ENCODE measurements around the gene DPYSL4. TPM values are rescaled to one million over a fixed set of nuclear protein-coding genes. Genes with fewer than 3 reads are reported as not detected.

DPYSL4 gene
- total RNA-seq, 4 donors from 2014 or later: 1.1 to 1.3 TPM; not detected in 2

DNA sequence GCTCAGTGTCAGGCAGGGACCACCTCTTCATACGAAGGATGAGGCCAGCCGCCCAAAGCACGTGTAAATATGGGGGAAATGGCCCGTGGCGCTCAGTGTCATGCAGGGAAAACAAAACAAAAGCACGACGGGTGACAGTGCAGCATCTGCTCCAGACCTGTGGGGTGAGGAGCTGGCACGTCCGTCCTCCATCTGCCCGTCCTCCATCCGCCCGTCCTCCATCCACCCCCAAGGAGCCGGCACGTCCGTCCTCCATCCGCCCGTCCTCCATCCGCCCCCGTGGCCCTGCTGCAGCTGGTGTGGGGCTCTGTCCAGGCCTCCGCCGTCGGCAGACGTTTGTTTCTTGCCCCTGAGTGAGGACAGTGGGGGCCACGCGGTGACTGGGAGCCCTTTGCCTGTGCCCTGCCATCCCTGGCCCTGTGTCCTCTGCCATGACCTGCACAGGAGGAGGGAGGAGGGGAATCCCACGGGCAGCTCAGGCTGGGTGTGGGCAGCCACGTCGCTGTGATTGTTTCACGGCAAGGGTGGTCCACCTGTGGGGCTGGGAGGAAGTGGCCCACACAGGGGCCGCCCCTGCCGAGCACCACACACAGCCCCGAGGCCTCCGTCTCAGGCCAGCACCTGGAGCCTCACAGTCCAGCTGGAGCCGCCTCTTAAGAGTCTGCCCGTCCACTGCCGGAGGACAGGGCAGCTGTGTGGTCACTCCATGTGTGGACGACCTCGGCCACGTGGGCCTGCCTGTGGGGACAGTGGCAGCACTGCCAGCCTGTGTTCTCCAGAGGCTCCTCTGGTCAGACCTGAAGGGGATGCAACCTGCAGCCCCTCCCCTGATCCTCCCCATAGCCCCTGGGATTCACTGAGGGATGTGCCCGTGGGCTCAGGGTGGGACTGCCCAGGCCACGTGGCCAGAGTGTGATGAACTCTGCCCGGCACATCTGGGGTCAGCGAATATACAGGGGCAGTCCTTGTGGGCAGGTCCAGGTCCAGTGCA, 38.2 kb upstream of the DPYSL4 start:
- intact Hi-C loops (cut with DNase I; ENCODE audit: low total_unique reads): no loop called here
- no peak for TF ChIP-seq POLR2A (IDR thresholded peaks at IDR 0.05)
- TF ChIP-seq, protein P1, sequence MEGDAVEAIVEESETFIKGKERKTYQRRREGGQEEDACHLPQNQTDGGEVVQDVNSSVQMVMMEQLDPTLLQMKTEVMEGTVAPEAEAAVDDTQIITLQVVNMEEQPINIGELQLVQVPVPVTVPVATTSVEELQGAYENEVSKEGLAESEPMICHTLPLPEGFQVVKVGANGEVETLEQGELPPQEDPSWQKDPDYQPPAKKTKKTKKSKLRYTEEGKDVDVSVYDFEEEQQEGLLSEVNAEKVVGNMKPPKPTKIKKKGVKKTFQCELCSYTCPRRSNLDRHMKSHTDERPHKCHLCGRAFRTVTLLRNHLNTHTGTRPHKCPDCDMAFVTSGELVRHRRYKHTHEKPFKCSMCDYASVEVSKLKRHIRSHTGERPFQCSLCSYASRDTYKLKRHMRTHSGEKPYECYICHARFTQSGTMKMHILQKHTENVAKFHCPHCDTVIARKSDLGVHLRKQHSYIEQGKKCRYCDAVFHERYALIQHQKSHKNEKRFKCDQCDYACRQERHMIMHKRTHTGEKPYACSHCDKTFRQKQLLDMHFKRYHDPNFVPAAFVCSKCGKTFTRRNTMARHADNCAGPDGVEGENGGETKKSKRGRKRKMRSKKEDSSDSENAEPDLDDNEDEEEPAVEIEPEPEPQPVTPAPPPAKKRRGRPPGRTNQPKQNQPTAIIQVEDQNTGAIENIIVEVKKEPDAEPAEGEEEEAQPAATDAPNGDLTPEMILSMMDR (IDR thresholded peaks at IDR 0.05): no peak
- no peak for DNase-seq (ENCODE audit: low spot score in 2 of 2)
- no peak overlapping the region for H3K4me3 ChIP-seq (ENCODE audit: low read depth, poor library complexity, severe bottlenecking)
- WGBS, 2 donors: 82 to 86% methylated on average over 28 to 37 of the region's 43 CpGs

DNA sequence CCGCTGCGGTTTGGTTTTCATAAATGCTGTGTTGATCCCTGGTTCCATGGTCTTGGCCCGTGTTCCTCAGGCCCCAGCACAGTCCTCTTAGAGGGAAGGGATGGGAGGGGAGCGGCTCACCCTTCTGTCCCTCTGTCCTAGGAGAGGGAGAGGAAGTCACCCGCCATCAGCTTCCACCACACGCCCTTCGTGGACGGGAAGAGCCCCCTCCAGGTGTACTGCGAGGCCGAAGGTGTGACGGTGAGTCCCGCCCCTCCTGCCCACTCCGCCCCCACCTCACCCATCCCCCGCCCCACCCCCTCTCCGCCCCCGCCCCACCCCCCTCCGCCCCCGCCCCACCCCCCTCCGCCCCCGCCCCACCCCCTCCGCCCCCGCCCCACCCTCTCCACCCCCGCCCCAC, 37.5 kb upstream of the DPYSL4 start:
- no peak for DNase-seq (ENCODE audit: low spot score in 2 of 2)
- 76 to 83% methylated on average over 7 to 22 of the region's 23 CpGs for WGBS, 2 donors
- TF ChIP-seq, protein P1 (IDR thresholded peaks at IDR 0.05): no peak
- TF ChIP-seq POLR2A (IDR thresholded peaks at IDR 0.05): no peak
- intact Hi-C loops (cut with DNase I; ENCODE audit: low total_unique reads): no loop called here
- H3K4me3 ChIP-seq (ENCODE audit: low read depth, poor library complexity, severe bottlenecking): no peak overlapping the region

DNA sequence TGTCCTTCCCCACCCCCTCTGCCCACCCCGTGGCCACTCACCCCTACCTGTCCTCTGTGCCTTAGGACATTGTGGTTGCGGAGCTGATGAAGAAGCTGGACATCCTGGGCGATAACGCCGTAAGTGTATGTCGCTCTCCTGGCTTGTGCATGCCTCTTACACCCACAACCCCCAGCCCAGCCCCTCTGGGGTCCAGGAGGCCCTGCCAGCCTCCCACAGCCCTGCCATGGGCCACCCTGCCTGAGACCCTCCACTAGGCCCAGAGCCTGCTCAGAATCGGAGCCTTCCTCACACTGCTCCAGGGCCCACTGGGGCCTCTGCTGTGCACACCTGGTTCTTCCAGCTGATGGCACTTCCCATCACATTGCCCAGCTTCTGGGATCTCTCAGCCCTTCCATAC, 36.8 kb upstream of the DPYSL4 start:
- peak in 1 of 2 donors; percentile 42 for DNase-seq (ENCODE audit: low spot score in 2 of 2)
- WGBS, 2 donors: 94 to 100% methylated on average over 5 to 6 of the region's 7 CpGs
- H3K4me3 ChIP-seq (ENCODE audit: low read depth, poor library complexity, severe bottlenecking): no peak overlapping the region
- intact Hi-C loops (cut with DNase I; ENCODE audit: low total_unique reads): no loop called here
- TF ChIP-seq, protein P1 (IDR thresholded peaks at IDR 0.05): no peak
- no peak for TF ChIP-seq POLR2A (IDR thresholded peaks at IDR 0.05)

DNA sequence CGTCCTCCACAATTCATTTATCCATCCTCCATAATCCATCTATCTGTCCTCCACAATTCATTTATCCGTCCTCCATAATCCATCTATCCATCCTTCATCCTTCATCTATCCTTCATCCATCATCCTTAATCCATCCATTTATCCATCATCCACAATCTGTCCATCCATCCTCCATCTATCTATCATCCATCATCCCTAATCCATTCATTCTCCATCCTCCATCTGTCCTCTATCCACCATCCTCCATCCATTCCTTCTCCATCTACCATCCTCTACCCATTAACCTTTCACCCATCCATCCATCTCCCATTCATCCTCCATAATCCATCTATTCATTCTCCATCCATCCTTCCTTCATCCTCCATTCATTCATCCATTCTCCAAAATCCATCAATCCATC, 36.0 kb upstream of the DPYSL4 start:
- no peak for DNase-seq (ENCODE audit: low spot score in 2 of 2)
- WGBS, 2 donors: 94 to 96% methylated on average over 2 of the region's 2 CpGs
- TF ChIP-seq, protein P1 (IDR thresholded peaks at IDR 0.05): no peak
- no peak for TF ChIP-seq POLR2A (IDR thresholded peaks at IDR 0.05)

DNA sequence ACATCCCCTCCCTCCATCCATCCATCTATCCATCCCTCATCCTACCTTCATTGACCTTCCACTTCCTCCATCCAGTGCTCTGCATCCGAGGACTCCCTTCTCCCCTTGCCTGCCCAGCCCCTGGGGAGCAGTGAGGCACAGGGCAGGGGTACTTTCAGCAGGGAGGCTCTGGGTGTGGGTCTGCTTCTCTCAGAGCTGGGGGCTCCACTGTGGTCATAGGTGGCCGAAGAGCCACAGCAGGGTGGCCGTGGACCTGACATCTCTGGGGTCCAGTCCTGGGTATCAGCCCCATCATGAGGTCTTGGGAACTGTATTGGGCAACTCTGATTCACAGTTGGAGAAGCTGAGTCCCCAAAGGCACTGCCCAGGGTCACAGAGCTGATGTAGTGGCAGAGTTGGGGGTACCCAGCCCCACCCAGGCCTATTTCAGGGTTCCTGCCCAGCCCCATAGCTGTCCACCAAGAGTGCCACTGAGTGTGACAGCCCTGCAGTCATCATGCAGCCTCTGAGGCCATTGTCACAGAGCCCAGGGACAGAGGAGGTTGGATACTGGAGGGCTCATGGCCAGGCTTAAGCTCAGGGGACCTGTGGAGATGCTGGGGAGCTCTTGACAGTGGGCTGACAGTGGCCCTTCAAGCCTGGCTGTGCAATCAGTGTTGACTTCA, 35.3 kb upstream of the DPYSL4 start:
- no peak for DNase-seq (ENCODE audit: low spot score in 2 of 2)
- intact Hi-C loops (cut with DNase I; ENCODE audit: low total_unique reads): no loop called here
- 88 to 98% methylated on average over 2 to 3 of the region's 3 CpGs for WGBS, 2 donors
- no peak overlapping the region for H3K4me3 ChIP-seq (ENCODE audit: low read depth, poor library complexity, severe bottlenecking)
- TF ChIP-seq POLR2A (IDR thresholded peaks at IDR 0.05): no peak
- TF ChIP-seq, protein P1 (IDR thresholded peaks at IDR 0.05): no peak

More for the DNA sequence above, 36.0 kb upstream of the DPYSL4 start:
- no peak overlapping the region for H3K4me3 ChIP-seq (ENCODE audit: low read depth, poor library complexity, severe bottlenecking)
- intact Hi-C loops (cut with DNase I; ENCODE audit: low total_unique reads): no loop called here

Data from lower leg skin (tissue), 4 donors.